WERI-Rb-1 (cell line): ENCODE results near the gene NAALAD2.

Source experiments
- DNase-seq: peaks from one replicate; pipeline ENCODE4 v3.0.0-alpha.2; 2020
- H3K27ac ChIP-seq: fragments of 250-450 bp; sonication (Bioruptor Pico); 2 replicates; pipeline ENCODE4 v1.5.1; 2020; ENCODE audit warnings: mild to moderate bottlenecking, moderate library complexity
- H3K27me3 ChIP-seq: fragments of 250-450 bp; sonication (Bioruptor Pico); 2 replicates; pipeline ENCODE4 v1.5.1; 2021; ENCODE audit warnings: mild to moderate bottlenecking, low read depth, moderate library complexity; ENCODE audit not compliant: insufficient read depth, severe bottlenecking
- H3K36me3 ChIP-seq: fragments of 250-450 bp; sonication (Bioruptor Pico); 2 replicates; pipeline ENCODE4 v1.5.1; 2020; ENCODE audit warnings: mild to moderate bottlenecking, moderate library complexity
- H3K4me3 ChIP-seq: 2 replicates; pipeline ENCODE4 v1.5.1; 2011; ENCODE audit warnings: low read depth, mild to moderate bottlenecking, control low read depth, low read length
- H3K9me3 ChIP-seq: fragments of 250-450 bp; sonication (Bioruptor Pico); 2 replicates; pipeline ENCODE4 v1.5.1; 2021; ENCODE audit warnings: mild to moderate bottlenecking, moderate library complexity; ENCODE audit not compliant: severe bottlenecking
- CTCF ChIP-seq: IDR thresholded peaks from 2 replicates; pipeline ENCODE4 v1.5.1; 2011; ENCODE audit warnings: low read depth, mild to moderate bottlenecking, control low read depth, inconsistent platforms, low read length

The NAALAD2 gene

GRCh38 chr11:90168571-90168970 is 34.1 kb downstream of the NAALAD2 start:
- Histone ChIP-seq H3K36me3 (no peaks in the 10 kb centered on the region), H3K4me3 (no peak overlapping the region), H3K27me3 (no peaks in the 10 kb centered on the region), H3K27ac (no peak overlapping the region), H3K9me3 (no peaks in the 10 kb centered on the region)
- no peak for DNase-seq
- TF ChIP-seq CTCF, result no peak

GRCh38 chr11:90171359-90171758 is 36.9 kb downstream of the NAALAD2 start:
- Histone ChIP-seq H3K36me3 (no peaks in the 10 kb centered on the region), H3K27ac (no peak overlapping the region), H3K4me3 (no peak overlapping the region), H3K27me3 (no peaks in the 10 kb centered on the region), H3K9me3 (no peaks in the 10 kb centered on the region)
- no peak for DNase-seq
- no peak for TF ChIP-seq CTCF

GRCh38 chr11:90176069-90176468 is 41.6 kb downstream of the NAALAD2 start:
- H3K4me3 ChIP-seq, result no peak overlapping the region
- no peak for TF ChIP-seq CTCF
- no peaks in the 10 kb centered on the region for H3K27me3 ChIP-seq
- no peaks in the 10 kb centered on the region for H3K9me3 ChIP-seq
- H3K27ac ChIP-seq, result no peak overlapping the region
- H3K36me3 ChIP-seq, result no peaks in the 10 kb centered on the region
- DNase-seq, result no peak

GRCh38 chr11:90178751-90179150 is 44.3 kb downstream of the NAALAD2 start:
- no peak for DNase-seq
- Histone ChIP-seq H3K27me3 (no peaks in the 10 kb centered on the region), H3K36me3 (no peaks in the 10 kb centered on the region), H3K27ac (no peak overlapping the region), H3K9me3 (no peaks in the 10 kb centered on the region), H3K4me3 (no peak overlapping the region)
- TF ChIP-seq CTCF, result no peak

GRCh38 chr11:90179923-90180322 is 45.5 kb downstream of the NAALAD2 start:
- Histone ChIP-seq H3K27me3 (no peaks in the 10 kb centered on the region), H3K9me3 (no peaks in the 10 kb centered on the region), H3K36me3 (no peaks in the 10 kb centered on the region), H3K4me3 (no peak overlapping the region), H3K27ac (no peak overlapping the region)
- no peak for DNase-seq
- no peak for TF ChIP-seq CTCF

GRCh38 chr11:90187839-90188238 is 53.4 kb downstream of the NAALAD2 start:
- TF ChIP-seq CTCF, result no peak
- Histone ChIP-seq H3K36me3 (no peaks in the 10 kb centered on the region), H3K27ac (no peak overlapping the region), H3K4me3 (no peak overlapping the region), H3K27me3 (no peaks in the 10 kb centered on the region), H3K9me3 (no peaks in the 10 kb centered on the region)
- DNase-seq, result no peak
